A549 treated with CpdA at 1 μM for 4 hours (cell line): Measurements from ENCODE around the gene SLC22A12. TPM values are rescaled to one million over a fixed set of nuclear protein-coding genes. Genes with fewer than 3 reads are reported as not detected.

ENCODE experiments used
- total RNA-seq: library from RNA; stranded (reverse); fragments of 200-300 nt; extraction: Qiagen RNA extraction; gene quantifications from 5 replicates; pipeline ENCODE4 v1.2.3, GENCODE V29; 2022; ENCODE audit warnings: low read depth

Gene SLC22A12
- total RNA-seq = not detected in 5 replicates

GRCh38 chr11:64590763-64591221 is at the start of gene SLC22A12:
Gene SLC22A12 (plus strand): TSS chr11:64591220. CDS start chr11:64591557, 337 bp downstream.

Other genes starting within 250 kb of the SLC22A12 start
- 54.4 to 70.5 TPM (median 64.5 TPM) in 5 replicates for gene RPS6KA4, start 232.1 kb upstream of the SLC22A12 start, total RNA-seq
- 0.07 to 0.11 TPM (median 0.09 TPM) in 3 of 5 replicates, not detected in the others for gene SLC22A11, start 35.3 kb upstream of the SLC22A12 start, total RNA-seq
- gene NRXN2, start 132.0 kb downstream of the SLC22A12 start, total RNA-seq = 0.03 to 0.30 TPM (median 0.12 TPM) in 5 replicates
- gene RASGRP2, start 152.9 kb downstream of the SLC22A12 start, total RNA-seq = 0.74 to 1.4 TPM (median 1.1 TPM) in 5 replicates
- 0.23 to 0.79 TPM (median 0.29 TPM) in 5 replicates for gene PYGM, start 168.8 kb downstream of the SLC22A12 start, total RNA-seq
- 166 to 232 TPM (median 185 TPM) in 5 replicates for gene SF1, start 187.3 kb downstream of the SLC22A12 start, total RNA-seq
- gene MAP4K2, start 212.0 kb downstream of the SLC22A12 start, total RNA-seq = 7.8 to 9.8 TPM (median 8.8 TPM) in 5 replicates
- gene MEN1, start 219.3 kb downstream of the SLC22A12 start, total RNA-seq = 32.5 to 49.0 TPM (median 43.6 TPM) in 5 replicates